Ecto neural progenitor cell (in vitro differentiated cells): ENCODE data around the gene PSMD2.
A peak's percentile ranks its signal among the peaks of the same experiment; 100 is the strongest.
"Not testable (repeated sequence)": the region's sequence is repeated elsewhere in the genome, so short reads cannot be mapped to it uniquely, and the experiment has no call there.

Experiments used
- DNase-seq: peaks from one replicate; pipeline ENCODE4 v3.0.0-alpha.2; 2018; ENCODE audit warnings: low spot score

PSMD2 gene

DNA sequence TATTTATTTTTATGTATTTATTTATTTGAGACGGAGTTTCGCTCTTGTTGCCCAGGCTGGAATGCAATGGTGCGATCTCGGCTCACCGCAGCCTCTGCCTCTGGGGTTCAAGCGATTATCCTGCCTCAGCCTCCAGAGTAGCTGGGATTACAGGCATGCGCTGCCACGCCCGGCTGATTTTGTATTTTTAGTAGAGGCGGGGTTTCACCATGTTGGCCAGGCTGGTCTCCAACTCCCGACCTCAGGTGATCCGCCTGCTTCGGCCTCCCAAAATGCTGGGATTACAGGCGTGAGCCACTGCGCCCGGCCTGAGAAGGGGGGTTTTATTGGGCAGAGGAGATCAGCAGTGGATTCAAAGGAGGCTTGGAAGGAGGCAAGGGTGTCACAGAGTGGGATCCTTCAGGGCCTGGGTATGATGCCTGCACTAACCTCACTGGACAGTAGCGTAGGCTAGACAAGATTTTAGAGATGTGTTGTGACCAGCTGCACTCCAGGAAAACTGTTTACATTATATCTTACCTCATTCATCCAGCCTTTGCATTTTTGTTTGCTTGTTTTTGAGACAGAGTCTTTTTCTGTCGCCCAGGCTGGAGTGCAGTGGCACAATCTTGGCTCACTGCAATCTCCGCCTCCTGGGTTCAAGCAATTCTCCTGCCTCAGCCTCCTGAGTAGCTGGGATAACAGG is 40.6 kb downstream of the PSMD2 start:
- DNase-seq: not testable (repeated sequence)

DNA sequence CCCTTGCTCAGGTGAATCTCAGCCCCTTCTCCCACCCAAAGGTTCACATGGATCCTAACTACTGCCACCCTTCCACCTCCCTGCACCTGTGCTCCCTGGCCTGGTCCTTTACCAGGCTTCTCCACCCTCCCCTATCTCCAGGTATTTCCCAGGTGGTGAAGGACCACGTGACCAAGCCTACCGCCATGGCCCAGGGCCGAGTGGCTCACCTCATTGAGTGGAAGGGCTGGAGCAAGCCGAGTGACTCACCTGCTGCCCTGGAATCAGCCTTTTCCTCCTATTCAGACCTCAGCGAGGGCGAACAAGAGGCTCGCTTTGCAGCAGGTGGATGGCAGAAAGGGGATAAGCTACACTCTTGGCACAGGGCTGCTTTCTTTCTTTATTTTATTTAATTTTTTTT is 42.9 kb downstream of the PSMD2 start:
- no peak for DNase-seq

DNA sequence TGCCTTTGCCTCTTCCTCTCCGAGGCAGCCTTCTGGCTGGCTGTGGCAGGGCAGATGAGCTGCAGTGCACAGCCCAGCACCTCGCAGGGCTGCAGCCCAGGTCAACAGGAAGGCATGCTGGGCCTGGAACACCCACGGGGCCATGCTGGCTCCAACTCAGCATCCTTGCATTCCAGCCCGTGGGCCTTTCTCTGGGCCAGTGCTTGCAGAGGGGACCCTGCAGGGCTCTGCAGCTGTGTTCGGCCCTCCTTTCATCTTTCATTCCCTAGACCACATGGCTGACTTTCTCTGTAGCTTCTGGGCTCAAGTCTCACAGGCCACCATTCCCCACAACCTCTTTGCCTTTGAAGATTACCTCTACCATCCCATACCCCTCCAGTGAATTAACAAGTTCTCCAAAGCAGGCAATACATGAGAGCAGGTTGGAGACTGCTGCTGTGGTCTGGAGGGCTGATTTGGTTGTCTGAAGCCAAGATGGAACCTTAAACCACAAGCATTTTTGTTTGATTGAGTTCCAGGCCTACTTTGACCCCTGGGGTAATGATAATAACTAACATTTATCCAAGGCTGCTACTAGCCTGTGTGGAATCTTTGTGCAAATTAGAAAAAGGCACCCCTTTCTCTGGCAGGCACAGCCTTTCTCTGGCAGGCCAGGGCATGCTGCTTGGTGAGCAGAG is 44.3 kb downstream of the PSMD2 start:
- no peak for DNase-seq

DNA sequence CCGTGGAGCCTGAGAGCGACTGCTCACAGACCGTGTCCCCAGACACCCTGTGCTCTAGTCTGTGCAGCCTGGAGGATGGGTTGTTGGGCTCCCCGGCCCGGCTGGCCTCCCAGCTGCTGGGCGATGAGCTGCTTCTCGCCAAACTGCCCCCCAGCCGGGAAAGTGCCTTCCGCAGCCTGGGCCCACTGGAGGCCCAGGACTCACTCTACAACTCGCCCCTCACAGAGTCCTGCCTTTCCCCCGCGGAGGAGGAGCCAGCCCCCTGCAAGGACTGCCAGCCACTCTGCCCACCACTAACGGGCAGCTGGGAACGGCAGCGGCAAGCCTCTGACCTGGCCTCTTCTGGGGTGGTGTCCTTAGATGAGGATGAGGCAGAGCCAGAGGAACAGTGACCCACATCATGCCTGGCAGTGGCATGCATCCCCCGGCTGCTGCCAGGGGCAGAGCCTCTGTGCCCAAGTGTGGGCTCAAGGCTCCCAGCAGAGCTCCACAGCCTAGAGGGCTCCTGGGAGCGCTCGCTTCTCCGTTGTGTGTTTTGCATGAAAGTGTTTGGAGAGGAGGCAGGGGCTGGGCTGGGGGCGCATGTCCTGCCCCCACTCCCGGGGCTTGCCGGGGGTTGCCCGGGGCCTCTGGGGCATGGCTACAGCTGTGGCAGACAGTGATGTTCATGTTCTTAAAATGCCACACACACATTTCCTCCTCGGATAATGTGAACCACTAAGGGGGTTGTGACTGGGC is 45.7 kb downstream of the PSMD2 start:
- DNase-seq: no peak

DNA sequence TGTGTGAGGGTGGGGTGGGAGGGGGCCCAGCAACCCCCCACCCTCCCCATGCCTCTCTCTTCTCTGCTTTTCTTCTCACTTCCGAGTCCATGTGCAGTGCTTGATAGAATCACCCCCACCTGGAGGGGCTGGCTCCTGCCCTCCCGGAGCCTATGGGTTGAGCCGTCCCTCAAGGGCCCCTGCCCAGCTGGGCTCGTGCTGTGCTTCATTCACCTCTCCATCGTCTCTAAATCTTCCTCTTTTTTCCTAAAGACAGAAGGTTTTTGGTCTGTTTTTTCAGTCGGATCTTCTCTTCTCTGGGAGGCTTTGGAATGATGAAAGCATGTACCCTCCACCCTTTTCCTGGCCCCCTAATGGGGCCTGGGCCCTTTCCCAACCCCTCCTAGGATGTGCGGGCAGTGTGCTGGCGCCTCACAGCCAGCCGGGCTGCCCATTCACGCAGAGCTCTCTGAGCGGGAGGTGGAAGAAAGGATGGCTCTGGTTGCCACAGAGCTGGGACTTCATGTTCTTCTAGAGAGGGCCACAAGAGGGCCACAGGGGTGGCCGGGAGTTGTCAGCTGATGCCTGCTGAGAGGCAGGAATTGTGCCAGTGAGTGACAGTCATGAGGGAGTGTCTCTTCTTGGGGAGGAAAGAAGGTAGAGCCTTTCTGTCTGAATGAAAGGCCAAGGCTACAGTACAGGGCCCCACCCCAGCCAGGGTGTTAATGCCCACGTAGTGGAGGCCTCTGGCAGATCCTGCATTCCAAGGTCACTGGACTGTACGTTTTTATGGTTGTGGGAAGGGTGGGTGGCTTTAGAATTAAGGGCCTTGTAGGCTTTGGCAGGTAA is 46.5 kb downstream of the PSMD2 start:
- peak; percentile 75 for DNase-seq

DNA sequence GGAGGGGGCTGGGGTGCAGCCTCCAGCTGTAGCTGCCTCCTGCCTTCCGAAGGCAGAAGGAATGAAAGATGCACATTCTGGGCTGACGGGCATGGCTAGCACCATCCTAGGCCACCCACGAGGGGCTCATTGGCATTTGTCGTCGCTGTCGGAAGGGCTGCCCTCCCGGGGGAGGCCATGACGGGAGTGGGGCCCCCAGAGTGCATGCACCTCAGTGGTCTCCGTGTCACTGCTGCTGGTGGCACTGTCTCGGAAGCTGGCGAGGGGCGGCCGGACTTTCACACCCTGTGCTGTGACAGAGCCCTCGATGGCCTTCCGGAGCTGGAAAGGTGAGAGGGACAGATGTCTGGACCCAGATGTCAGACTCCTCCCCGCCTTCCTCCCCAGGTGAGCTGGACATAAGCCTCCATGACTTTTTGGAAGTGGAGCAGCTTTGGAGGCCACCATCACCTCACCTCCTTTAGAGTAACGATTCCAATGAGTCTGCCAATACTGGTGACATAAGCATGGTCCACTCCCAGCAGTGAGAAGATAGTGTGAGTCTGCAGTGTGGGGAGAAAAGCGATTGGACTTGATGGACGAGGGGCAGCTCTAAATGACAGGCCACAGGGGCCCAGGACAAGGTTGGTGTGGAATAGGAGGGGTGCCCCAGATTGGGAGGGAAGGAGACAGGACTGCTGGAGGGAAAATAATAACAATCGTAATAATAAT is 47.6 kb downstream of the PSMD2 start:
- no peak for DNase-seq

DNA sequence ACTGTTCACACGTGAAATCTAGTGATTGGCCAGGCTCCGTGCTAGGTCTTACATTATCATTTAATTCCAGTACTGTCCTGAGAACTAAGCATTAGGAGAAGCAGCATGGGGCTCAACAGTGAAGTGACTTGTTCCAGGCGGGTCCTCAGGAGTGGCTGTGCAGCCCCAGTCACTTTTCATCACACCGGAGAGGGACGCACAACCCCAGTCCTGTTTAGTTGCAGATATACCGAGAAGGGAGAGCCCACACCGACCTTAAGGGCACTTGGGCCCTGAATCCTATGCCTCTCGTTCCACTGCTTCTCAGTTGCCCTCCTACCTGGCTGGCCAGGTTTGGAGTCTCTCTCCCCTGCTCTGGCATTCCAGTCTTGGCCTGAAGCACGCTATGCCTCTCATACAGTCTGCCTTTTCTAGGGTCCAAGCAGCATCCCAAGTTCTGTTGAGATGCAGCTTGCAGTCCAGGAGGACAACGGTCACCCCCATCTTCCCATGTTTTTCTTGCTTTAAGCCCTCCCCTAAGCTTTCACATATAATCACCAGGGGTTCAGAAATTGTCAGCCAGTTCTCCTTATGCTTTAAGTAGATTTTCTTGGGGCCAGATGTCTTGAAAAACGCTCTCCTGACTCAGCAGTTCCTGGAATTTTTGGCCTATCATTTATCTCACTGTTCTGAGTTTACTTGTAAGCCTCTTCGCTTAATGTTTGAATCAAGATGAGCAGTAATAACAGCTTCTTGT is 48.4 kb downstream of the PSMD2 start:
- DNase-seq: no peak

DNA sequence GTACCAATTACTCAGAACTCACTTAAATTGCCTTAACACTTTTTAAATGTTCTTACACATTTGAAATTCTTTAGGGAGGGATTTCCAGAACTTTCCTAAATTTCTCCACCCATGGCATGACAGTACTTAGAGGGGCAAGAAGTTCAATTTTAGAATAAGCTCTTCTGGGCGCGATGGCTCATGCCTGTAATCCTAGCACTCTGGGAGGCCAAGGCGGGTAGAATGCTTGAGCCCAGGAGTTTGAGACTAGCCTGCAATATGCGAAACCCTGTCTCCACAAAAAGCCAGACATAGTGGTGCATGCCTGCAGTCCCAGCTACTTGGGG is 49.0 kb downstream of the PSMD2 start:
- no peak for DNase-seq

DNA sequence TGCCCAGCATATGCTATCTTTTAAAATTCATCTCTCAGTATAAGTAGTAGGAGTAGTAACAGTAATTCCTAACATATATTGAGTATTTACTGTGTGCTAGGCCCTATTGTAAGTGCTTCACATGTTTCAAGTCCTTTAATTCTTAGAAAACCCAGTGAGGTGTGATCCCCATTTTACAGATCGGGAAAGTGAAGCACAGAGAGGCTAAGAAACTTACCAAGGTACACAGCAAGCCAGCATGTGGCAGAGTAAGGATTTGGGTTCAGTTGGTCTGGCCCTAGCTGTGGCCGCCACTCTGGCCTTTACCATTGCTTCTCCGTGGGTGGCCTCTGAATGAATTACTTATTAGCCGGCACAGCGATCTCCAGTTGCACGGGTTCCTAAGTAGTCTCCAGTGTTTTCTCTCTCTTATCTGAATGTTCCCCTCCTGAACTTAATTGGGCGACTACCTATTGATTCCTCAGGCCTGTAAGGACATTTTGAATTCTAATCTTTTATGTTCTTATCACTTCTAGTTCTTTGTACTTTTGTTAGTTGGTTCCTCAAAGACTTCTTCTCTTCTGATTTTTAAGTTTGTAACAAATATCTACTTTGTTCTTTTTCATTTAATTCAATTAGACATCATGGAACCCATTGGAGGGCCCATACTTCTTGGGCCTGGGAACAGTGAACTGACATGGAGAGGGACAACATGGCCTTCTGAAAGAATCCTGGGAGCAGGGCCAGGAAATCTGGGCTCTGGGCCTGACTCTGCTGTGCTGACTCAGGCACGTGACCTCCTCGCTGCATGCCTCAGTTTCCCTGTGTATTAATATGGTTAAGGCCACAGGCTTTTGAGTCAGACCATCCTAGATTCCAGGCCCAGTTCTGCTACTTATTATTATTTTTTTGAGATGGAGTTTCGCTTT is 50.8 kb downstream of the PSMD2 start:
- no peak for DNase-seq

DNA sequence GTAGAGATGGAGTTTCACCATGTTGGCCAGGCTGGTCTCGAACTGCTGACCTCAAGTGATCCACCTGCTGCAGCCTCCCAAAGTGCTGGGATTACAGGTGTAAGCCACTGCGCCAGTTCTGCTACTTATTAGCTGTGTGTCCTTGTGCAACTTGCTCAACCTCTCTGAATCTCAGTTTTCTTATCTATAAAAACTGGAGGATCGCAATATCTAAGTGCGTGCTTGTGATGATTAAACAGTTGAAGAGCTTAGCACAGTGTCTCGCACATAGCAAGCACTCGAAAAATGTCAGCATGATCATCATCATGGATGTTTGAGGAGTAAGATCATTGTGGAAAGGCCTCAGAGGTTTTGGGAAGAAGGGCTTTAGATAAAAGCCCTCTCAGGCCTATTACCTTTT is 51.6 kb downstream of the PSMD2 start:
- DNase-seq: no peak

DNA sequence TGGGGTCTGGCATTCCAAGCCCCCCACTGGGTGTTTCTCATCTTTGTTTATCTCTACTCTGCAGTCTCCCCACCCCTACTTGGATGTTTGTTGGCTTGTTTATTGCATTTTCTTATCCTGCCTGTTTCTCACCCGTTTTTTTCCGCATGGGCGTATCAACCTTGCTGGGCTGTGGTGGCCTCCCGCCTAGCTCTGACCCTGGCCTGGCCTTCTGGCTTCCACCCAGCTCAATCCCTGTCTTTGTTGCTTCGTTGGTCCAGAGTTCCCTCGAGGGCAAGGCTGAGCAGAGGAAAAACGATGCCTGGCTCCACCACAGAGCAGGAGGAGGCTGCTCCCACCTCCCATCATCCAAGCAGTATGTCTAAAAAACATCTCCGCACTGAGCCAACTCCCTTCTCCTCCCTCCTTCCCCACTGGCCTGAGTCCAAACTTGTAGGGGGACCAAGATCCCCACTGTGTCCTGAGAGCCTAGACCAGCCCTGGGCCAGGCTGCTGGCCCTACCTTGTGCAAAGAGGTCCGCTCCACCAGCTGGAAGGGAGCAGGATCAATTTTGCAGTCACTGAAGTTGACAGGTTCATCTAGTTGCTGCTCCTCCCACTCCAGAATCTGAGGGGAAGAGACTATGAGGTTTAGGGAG is 52.6 kb downstream of the PSMD2 start:
- DNase-seq: no peak

DNA sequence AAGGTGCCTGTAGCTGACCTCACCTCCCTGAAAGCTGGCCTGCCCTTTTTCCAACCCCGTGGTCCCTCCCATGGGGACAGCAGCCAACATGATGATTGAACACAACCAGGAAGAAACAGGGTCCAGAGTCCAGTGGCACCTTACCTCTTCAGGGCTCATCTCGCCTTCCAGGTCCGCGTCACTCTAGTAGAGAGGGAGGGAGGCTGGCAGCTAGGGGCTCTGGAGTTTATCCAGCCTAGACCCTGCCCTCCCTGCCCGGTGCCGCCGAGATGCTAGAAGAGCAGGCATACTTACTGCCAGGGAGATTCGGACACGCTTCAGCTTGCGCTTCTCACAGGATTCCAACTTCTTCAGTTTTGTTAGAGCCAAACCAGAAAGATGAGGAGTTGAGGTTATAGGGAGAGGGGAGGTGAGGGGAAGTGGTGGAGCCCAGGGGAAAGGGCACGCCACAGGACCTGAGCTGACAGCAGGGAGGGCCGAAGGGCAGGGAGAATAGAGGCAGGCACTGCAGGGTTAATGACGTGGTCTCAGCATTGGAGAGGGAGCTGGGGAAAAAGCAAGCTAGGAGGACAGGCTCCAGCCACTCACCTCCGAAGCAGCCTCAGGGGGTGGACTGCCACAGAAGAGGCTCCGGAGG is 53.2 kb downstream of the PSMD2 start:
- no peak for DNase-seq

DNA sequence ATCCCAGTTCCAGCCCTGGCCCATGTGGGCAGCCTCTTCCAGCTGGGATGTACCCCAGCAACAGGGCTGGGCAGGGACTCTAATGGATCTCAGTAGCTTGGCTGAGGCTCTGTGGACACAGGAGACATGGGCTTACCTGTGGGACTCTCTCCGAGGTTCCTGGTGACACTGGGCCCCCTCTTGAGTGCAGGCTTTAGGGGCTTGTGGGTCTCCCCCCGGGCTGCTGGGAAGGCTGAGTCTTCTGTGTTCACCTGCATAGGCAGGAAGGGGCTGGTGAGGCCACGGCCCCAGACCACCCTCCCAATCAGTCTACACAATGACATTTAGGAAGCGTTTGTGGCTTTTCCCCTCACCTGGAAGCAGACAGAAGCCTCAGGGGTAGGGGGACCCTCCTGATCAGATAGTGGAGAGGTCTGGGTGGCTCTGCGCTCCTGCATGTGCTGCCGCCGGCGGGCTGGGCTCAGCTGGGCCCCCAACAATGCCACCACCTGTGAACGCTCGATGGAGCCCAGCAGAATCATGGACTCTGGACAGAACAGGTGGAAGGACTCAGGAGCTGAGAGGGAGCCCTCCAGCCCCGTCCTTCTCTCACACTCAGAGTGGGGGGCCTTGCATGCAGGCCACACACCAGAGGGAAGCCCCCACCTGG is 54.0 kb downstream of the PSMD2 start:
- no peak for DNase-seq

DNA sequence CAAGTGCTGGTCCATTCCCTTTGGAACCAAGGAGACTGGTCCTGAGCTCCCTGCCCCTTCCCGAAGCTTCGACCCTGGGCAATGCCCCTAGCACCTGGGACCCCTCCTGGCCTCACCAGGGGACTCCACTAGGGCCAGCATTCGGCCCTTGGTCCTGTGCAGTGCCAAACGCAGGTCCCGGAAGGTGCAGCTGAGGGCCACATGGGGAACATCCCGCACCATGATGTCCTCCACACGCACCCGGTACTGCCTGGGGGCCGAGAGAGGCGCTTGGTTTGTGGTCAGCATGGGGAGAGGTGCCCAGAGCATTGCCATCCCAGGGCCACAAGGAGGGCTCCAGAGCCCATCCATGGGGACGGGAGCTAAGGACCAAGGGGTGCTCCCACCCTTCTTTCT is 54.5 kb downstream of the PSMD2 start:
- no peak for DNase-seq

DNA sequence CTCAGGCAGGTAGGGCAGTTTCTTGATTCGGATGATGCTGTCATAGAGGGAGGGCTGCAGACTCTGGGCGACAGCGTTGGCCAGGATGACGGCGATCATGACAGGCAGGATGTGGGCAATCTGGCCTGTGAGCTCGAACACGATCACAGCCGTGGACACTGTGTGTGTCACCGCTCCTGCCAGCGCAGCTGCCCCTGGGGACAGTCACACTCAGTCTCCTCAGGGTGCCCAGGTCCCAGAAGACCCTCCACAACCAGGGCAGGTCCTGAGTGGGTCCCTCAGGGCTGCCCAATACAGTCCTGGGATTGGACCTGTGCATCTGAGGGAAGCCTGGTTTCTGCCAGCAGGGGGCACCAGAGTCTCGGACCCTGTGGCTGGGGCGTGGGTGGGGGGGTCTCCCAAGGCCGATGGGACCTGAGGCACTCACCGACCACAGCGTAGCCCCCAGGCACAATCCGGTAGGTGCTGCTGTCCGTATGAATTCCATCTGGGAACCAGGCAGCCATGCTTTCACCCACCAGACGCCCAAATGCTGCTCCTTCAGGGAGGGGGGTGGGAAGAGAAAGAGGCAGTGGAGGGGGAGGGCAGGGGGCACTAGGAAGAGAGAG is 55.2 kb downstream of the PSMD2 start:
- DNase-seq: peak; percentile 79

DNA sequence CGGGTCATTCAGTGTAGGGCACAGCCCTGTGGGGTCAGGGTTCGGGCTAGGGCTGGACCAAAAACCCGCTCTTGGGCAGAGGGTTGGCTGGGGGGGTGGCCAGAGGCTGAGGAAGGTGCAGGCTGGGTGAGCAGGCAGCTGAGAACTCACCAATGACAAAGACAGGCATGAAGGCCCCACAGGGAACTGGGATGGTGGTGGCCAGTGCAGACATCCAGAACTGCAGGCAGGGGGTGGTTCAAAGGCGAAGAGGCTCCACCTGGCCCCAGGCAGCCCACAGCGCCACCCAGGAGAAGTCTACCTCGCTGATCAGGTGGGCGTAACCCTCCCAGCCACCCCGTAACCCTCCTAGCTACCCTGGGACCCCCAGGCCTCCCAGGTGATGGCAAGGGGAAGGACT is 55.7 kb downstream of the PSMD2 start:
- no peak for DNase-seq

DNA sequence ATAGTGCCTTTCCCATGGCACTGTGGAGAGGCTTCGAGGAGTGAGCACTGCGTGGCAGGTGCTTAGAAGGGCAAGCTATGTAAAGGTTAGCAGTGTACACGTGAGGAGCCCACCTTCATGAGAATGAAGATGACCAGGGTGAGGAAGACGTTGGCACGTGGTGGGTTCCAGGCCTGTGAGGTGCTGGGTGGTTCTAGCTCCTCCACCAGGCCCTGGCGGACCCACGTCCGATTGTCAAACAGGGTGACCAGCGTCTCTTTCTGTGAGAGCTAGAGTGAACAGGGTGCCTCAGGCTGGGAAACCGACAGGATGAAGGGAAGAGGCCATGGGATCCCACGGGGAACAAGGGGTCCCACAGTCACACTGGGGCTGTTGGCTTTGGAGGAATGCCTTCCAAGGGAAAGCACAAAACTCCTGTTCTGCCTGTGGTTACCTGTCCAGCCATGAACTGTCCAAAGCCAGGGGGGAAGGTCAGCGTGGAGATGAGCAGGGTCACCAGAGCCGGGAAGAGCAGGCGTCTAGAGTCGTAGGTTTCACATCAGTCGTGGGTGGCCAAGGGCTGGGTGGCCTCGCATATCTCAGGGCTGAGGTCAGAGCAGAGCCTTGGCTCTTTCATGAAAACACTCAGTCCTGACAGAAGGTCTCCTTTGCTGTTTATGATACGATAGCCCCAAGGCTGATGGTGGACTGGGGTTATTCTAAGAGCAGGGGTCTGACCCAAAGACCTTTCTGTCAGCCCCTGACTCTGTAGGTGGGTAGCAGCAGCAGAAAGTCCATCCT is 56.4 kb downstream of the PSMD2 start:
- DNase-seq: no peak
